ENCODE measurements around the gene FLRT1. TPM values are rescaled to one million over a fixed set of nuclear protein-coding genes. Genes with fewer than 3 reads are reported as not detected.

The FLRT1 gene
- polyA plus RNA-seq, 2 of the 4 experiments (the other 2 are of a cell fraction) = 0.10 to 0.31 TPM

DNA sequence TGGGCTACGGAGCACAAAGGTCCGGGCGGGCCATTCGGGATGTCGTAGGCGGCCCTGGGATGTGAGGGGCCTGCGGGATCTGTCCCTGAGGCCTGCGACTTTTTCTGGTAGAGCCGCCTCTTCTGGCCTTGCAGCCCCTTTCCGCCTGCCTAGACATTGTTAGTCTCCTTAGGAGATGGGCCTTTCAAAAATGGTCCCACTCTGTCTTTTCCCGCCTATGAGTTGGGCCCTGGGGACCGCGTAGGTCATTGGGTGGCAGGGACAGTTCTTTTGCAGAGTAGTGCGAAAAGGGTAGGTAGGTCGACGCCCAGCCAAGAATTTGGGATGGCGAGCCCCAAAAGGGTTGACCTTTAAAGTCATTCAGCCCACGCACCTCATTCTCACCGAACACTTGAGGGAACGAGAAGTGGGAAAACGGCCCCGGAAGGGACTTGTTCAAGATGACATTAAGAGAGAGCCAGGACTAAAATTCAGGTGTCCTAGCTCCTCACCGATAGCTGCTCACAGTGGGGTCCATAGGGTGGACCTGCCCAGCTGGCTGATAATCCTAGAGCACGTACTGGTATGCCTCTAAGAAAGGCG is 48.7 kb upstream of the FLRT1 start:
- no peak for ATAC-seq
- CTCF ChIA-PET = interaction anchor here (2.0 to 2.7 kb wide), 2 partner anchors 13 to 150 kb away, joined by 5 to 9 read pairs; no protein-coding TSS in a partner anchor
- TF ChIP-seq RNF2 (IDR thresholded peaks at IDR 0.05; ENCODE audit: borderline replicate concordance, low read depth) (no peak), ZNF302 (CRISPR knock-in tag; IDR thresholded peaks at IDR 0.05) (no peak), POLR2AphosphoS2 (conservative IDR thresholded peaks at IDR 0.05; ENCODE audit: low read length) (no peak), FOSB (CRISPR knock-in tag; IDR thresholded peaks at IDR 0.05) (no peak), EHMT2 (IDR thresholded peaks at IDR 0.05; ENCODE audit: low read depth) (no peak), EHF (CRISPR knock-in tag; IDR thresholded peaks at IDR 0.05) (no peak), USF2 (IDR thresholded peaks at IDR 0.05) (no peak), BHLHE40 (IDR thresholded peaks at IDR 0.05; ENCODE audit: low read depth, low read length) (no peak), HMGXB4 (CRISPR knock-in tag; IDR thresholded peaks at IDR 0.05; ENCODE audit: borderline replicate concordance) (no peak), ELK1 (IDR thresholded peaks at IDR 0.05; ENCODE audit: low read depth, low read length) (no peak), NR3C1 (IDR thresholded peaks at IDR 0.05) (no peak), SREBF2 (IDR thresholded peaks at IDR 0.05) (no peak), ESRRA (IDR thresholded peaks at IDR 0.05; ENCODE audit: borderline replicate concordance, low read length) (no peak), ATOH8 (CRISPR knock-in tag; IDR thresholded peaks at IDR 0.05; ENCODE audit: low read depth) (no peak), RFX5 (IDR thresholded peaks at IDR 0.05) (no peak), HOXA7 (CRISPR knock-in tag; IDR thresholded peaks at IDR 0.05) (no peak), FOXS1 (CRISPR knock-in tag; IDR thresholded peaks at IDR 0.05) (no peak), TP53 (CRISPR knock-in tag; IDR thresholded peaks at IDR 0.05) (no peak), CHD2 (IDR thresholded peaks at IDR 0.05; ENCODE audit: low read length, partially characterized antibody) (no peak)
- DNase-seq (ENCODE audit: low read depth in 1 of 2, low spot score in 1 of 2) = no peak
- peak overlapping the region; percentile 82 for H3K4me2 ChIP-seq
- no peak for FAIRE-seq
- POLR2A ChIA-PET = interaction anchor here (0.5 to 1.9 kb wide), 2 partner anchors 12 to 82 kb away, joined by 3 to 9 read pairs; partner anchors contain the start of gene COX8A
- H3K4me3 ChIP-seq = peak overlapping the region; percentile 99
- 44% methylated on average over 24 of the region's 25 CpGs for WGBS (ENCODE audit: missing lambda C conversion rate)
- peak overlapping the region; percentile 98 to 99 for H3K27ac ChIP-seq
- H3K9me3 ChIP-seq = no peaks in the 10 kb centered on the region
- peaks cover 10% of the 10 kb centered on the region; the same call in 2 of the 3 replicates for H3K4me1 ChIP-seq

DNA sequence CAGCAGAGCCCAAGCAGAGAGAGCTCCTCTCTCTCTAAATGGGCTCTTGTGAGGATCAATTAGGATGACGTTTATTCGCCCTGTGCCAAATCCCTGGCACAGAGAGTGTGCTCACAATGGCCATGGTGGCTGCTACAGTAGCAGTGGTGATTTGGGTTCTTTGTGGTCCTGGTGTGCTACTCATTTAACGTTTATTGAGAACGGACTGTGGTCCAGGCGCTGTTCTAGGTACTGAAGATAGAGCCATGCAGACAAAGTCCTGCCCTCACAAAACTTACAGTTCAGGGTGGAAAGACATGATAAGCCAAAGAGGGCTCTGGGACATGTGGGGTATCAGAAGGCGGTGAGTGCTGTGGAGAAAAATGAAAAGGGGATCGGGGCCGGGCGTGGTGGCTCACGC is 44.2 kb upstream of the FLRT1 start:
- Histone ChIP-seq H3K27ac (no peak overlapping the region), H3K4me3 (no peak overlapping the region), H3K9me3 (no peaks in the 10 kb centered on the region), H3K4me1 (peaks cover 10% of the 10 kb centered on the region; the same call in 2 of the 3 replicates), H3K4me2 (no peak overlapping the region)
- ATAC-seq (no peak), DNase-seq (ENCODE audit: low read depth in 1 of 2, low spot score in 1 of 2) (no peak), FAIRE-seq (no peak)
- WGBS (ENCODE audit: missing lambda C conversion rate) = 94% methylated on average over 10 of the region's 10 CpGs
- CTCF ChIA-PET = interaction anchor here (1.0 to 2.1 kb wide), 6 partner anchors 10 to 162 kb away, joined by 3 to 13 read pairs (median 3); no protein-coding TSS in a partner anchor
- POLR2A ChIA-PET = interaction anchor here (0.5 kb wide), 1 partner anchor 18 kb away, joined by 4 read pairs; no protein-coding TSS in a partner anchor
- no peak for TF ChIP-seq ESRRA (IDR thresholded peaks at IDR 0.05; ENCODE audit: borderline replicate concordance, low read length)
- TF ChIP-seq, protein P1, sequence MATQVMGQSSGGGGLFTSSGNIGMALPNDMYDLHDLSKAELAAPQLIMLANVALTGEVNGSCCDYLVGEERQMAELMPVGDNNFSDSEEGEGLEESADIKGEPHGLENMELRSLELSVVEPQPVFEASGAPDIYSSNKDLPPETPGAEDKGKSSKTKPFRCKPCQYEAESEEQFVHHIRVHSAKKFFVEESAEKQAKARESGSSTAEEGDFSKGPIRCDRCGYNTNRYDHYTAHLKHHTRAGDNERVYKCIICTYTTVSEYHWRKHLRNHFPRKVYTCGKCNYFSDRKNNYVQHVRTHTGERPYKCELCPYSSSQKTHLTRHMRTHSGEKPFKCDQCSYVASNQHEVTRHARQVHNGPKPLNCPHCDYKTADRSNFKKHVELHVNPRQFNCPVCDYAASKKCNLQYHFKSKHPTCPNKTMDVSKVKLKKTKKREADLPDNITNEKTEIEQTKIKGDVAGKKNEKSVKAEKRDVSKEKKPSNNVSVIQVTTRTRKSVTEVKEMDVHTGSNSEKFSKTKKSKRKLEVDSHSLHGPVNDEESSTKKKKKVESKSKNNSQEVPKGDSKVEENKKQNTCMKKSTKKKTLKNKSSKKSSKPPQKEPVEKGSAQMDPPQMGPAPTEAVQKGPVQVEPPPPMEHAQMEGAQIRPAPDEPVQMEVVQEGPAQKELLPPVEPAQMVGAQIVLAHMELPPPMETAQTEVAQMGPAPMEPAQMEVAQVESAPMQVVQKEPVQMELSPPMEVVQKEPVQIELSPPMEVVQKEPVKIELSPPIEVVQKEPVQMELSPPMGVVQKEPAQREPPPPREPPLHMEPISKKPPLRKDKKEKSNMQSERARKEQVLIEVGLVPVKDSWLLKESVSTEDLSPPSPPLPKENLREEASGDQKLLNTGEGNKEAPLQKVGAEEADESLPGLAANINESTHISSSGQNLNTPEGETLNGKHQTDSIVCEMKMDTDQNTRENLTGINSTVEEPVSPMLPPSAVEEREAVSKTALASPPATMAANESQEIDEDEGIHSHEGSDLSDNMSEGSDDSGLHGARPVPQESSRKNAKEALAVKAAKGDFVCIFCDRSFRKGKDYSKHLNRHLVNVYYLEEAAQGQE (IDR thresholded peaks at IDR 0.05) = peak; percentile 43; the same call in 1 of the 2 replicates

All from A549 (cell line).